Activated CD4-positive, alpha-beta T cell treated with anti-CD3 and anti-CD28 coated beads, Interleukin-2, amount 10 ng/mL, durations not matched to agents 24 days and 14 days (primary cell): ENCODE data around the gene CCR2. TPM values are rescaled to one million over a fixed set of nuclear protein-coding genes. Genes with fewer than 3 reads are reported as not detected.
A peak's percentile ranks its signal among the peaks of the same experiment; 100 is the strongest.
"Not testable (repeated sequence)": the region's sequence is repeated elsewhere in the genome, so short reads cannot be mapped to it uniquely, and the experiment has no call there.

Experiments used
- DNase-seq: peaks from one replicate; pipeline ENCODE4 v3.0.0; 2022
- H3K27ac Mint-ChIP-seq: one replicate; pipeline ENCODE4 v1.8.0; 2022; ENCODE audit warnings: mild to moderate bottlenecking, mixed read lengths
- H3K27me3 Mint-ChIP-seq: one replicate; pipeline ENCODE4 v1.8.0; 2022; ENCODE audit warnings: mixed read lengths
- H3K36me3 Mint-ChIP-seq: one replicate; pipeline ENCODE4 v1.8.0; 2022; ENCODE audit warnings: low read depth, mild to moderate bottlenecking, mixed read lengths
- H3K4me1 Mint-ChIP-seq: one replicate; pipeline ENCODE4 v1.8.0; 2021; ENCODE audit warnings: mixed read lengths
- H3K4me3 Mint-ChIP-seq: one replicate; pipeline ENCODE4 v1.8.0; 2022; ENCODE audit warnings: mild to moderate bottlenecking, moderate library complexity, mixed read lengths
- H3K9me3 Mint-ChIP-seq: one replicate; pipeline ENCODE4 v1.8.0; 2021; ENCODE audit warnings: mixed read lengths
- intact Hi-C: fragments of 100-400 bp; cut with micrococcal nuclease; formaldehyde crosslinking; loops from one replicate; pipeline ENCODE4 v1.15.1; 2023
- total RNA-seq: library from RNA; stranded (reverse); gene quantifications from 2 replicates; pipeline ENCODE4 v1.2.3, GENCODE V29; 2022

CCR2 gene
- 6.1 and 6.8 TPM in 2 replicates for total RNA-seq

DNA sequence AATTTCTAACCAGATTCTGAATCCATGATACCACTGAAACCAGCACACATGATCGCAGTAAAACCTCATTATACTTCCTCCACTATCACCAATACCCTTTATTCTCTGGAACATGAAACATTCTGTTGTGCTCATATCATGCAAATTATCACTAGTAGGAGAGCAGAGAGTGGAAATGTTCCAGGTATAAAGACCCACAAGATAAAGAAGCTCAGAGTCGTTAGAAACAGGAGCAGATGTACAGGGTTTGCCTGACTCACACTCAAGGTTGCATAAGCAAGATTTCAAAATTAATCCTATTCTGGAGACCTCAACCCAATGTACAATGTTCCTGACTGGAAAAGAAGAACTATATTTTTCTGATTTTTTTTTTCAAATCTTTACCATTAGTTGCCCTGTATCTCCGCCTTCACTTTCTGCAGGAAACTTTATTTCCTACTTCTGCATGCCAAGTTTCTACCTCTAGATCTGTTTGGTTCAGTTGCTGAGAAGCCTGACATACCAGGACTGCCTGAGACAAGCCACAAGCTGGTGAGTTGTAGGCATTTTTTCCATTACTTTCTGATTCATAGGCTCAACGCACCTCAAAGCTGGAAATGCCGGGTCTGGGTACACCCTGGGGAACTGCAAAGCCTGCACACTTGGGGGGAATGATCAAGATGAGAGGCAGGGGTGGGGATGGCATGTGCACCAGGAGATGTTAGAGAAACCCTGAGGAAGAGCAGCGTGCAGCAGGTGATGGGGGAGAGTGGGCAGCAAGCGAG is at the start of gene CCR2:
Gene CCR2 (plus strand): TSS at position 465 of the 764 bp plus-strand sequence. CDS start 3,417 bp downstream, outside the sequence.
- Mint-ChIP-seq H3K4me3 (peak within 1 kb of the TSS; percentile 77), H3K27me3 (peaks cover 40% of the 10 kb centered on the region), H3K4me1 (peaks cover 82% of the 10 kb centered on the region), H3K9me3 (peaks cover 14% of the 10 kb centered on the region), H3K27ac (peak within 1 kb of the TSS; percentile 76), H3K36me3 (peaks cover 19% of the 10 kb centered on the region)
- intact Hi-C loops: loop anchor here (1.0 to 5.0 kb wide), 4 partner anchors 16 to 257 kb away; partner anchors contain the start of gene CCR5
- DNase-seq: peak; percentile 72

DNA sequence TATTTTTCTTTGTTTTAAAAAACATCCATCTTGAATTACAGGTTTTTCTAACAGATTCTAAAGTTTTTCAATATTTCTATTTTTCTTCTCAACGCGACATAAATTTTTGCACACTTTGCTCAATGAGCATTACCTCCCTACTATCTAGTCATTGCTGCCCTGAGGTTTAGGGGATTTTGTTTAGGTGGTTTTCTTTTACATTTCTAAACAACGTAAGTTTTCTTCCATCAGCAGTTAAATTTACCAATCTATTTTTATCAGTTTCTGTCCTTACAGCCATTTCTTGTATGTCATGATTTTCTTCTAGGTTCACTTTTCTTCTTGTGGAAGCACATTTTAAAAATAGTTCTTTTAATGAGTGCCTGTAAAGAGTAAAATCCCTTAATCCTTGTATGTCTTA is 49.2 kb upstream of the CCR2 start:
- no peak for DNase-seq
- intact Hi-C loops: no loop called here
- H3K4me3 Mint-ChIP-seq: no peak overlapping the region
- H3K27ac Mint-ChIP-seq: no peak overlapping the region
- H3K36me3 Mint-ChIP-seq: peaks cover 4% of the 10 kb centered on the region
- peaks cover 26% of the 10 kb centered on the region for H3K4me1 Mint-ChIP-seq
- H3K9me3 Mint-ChIP-seq: peaks cover 8% of the 10 kb centered on the region
- H3K27me3 Mint-ChIP-seq: peaks cover 42% of the 10 kb centered on the region

DNA sequence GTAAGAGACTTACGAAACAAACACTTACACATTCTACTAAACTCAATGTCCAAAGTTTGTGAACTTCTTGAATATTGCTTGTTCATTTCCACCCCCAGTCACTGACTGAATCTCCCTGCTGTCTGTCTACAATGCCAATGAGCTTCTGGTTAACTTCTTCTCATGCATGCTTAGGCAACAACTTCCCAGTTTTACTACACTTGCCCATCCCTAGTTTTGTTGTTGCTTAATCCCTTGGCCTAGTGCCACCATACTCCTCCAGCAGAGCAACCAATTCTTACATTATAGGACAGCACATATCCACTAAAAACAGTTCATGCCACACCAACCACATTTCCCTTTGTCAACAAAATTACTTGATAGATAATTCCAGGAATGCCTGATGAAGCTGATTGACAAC is 40.9 kb upstream of the CCR2 start:
- Mint-ChIP-seq H3K27me3 (peaks cover 49% of the 10 kb centered on the region), H3K4me3 (no peak overlapping the region), H3K4me1 (peaks cover 3% of the 10 kb centered on the region), H3K9me3 (peaks cover 17% of the 10 kb centered on the region), H3K27ac (no peak overlapping the region), H3K36me3 (no peaks in the 10 kb centered on the region)
- intact Hi-C loops: no loop called here
- DNase-seq: peak; percentile 37

DNA sequence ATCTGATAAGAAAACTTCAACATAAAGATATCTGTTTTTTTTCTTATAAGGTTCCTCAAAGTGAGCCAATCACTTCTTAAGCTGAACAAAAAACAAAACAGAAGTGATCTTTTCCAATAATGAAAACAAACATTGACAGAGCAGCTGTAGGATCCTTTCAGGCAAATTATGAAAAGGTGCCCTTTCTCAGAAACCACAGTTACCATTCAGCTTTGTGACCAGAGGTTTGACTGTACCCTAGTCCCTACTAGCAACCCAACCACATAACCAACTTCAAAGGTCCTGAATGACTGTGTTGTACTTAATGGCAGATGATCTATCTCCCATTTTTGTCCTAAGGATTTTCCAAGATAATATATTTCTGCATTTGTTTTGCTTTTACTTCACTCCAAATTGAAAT is 39.4 kb upstream of the CCR2 start:
- peaks cover 3% of the 10 kb centered on the region for H3K4me1 Mint-ChIP-seq
- no peaks in the 10 kb centered on the region for H3K36me3 Mint-ChIP-seq
- peak; percentile 59 for DNase-seq
- H3K27me3 Mint-ChIP-seq: peaks cover 41% of the 10 kb centered on the region
- H3K9me3 Mint-ChIP-seq: peaks cover 9% of the 10 kb centered on the region
- intact Hi-C loops: loop anchor here (2.0 kb wide), 1 partner anchor 16 kb away; no protein-coding TSS in a partner anchor
- no peak overlapping the region for H3K27ac Mint-ChIP-seq
- no peak overlapping the region for H3K4me3 Mint-ChIP-seq

DNA sequence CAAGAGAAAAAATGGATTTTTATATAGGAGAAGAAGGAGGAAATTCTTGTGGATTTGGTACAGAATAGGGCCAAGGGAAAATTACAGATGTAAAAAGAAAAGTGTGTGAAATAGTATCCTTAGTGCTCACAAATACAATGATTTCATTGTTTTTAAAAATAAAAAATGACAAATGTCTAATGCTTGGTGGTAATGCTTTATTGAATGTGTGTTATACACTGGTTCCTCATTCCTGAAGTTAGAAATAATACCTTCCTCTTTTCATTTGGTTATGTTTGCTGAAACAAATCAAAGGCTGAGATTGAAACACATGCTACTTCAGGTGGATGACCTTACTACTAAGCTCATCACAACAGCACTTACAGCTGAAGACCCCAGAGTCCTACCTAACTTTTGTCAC is 37.7 kb upstream of the CCR2 start:
- intact Hi-C loops: no loop called here
- Mint-ChIP-seq H3K9me3 (peaks cover 15% of the 10 kb centered on the region), H3K27me3 (peaks cover 39% of the 10 kb centered on the region), H3K4me3 (no peak overlapping the region), H3K27ac (no peak overlapping the region), H3K4me1 (peaks cover 3% of the 10 kb centered on the region), H3K36me3 (no peaks in the 10 kb centered on the region)
- DNase-seq: no peak

DNA sequence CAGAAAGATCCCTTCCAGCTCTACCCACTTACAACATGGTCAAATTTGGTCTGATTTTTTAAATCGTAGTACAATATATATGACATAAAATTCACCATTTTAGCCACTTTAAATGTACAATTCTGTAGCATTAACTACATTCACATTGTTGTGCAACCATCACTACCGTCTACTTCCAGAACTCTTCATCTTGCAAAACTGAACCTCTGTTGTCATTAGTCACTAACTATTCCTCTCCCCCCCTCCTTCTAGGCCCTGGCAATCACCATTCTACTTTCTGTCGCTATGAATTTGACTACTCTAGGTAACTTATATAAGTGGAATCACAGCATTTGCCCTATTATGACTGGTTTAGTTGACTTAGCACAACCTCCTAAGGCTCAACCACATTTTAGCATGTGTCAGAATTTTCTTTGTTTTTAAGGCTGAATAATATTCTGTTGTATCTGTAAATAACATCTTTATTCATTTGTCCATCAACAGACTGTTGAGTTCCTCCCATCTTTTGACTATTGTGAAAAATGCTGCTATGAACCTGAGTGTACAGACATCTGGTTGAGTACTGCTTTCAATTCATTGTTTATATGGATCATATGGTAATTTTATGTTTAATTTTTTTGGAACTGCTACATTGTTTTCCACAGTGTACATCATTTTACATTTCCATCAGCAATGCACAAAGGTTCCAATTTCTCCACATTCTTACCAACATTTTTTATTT is 35.5 kb upstream of the CCR2 start:
- peaks cover under 1% of the 10 kb centered on the region for H3K36me3 Mint-ChIP-seq
- H3K27me3 Mint-ChIP-seq: peaks cover 45% of the 10 kb centered on the region
- peak; percentile 37 for DNase-seq
- no peak overlapping the region for H3K4me3 Mint-ChIP-seq
- H3K27ac Mint-ChIP-seq: no peak overlapping the region
- intact Hi-C loops: no loop called here
- H3K9me3 Mint-ChIP-seq: peaks cover 18% of the 10 kb centered on the region
- peaks cover 3% of the 10 kb centered on the region for H3K4me1 Mint-ChIP-seq

DNA sequence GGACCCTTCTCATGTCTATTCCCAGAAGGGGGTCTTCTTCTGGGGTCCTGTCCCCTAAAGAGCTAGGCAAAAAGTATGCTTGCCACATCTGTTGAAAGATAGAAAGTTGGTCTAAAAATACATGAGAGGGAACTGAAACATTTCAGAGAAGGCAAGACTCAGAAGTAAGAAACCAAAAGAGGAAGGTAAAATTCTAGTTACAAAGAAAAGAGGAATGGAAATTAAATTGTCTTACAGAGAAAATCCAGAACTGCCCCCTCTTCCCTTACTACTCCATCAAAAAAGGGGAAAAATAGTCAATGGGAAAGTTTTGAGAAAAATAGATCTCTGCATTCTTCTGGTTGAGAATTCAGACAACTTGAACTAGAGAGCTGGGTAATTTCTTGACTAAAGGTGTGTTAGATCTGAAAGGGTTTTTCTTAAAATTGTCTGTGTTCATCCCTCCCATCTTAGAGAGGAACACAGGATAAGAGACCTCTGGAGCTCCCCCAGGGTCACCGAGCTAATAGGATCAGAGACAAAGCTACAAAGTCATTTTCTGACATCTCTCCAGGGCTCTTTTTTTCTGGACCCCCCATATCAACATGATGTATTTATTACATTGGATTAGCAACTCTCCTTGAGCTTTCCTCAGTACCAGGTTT is 32.3 kb upstream of the CCR2 start:
- Mint-ChIP-seq H3K36me3 (peaks cover 4% of the 10 kb centered on the region), H3K9me3 (peaks cover 12% of the 10 kb centered on the region), H3K4me1 (no peaks in the 10 kb centered on the region), H3K27ac (no peak overlapping the region), H3K4me3 (no peak overlapping the region), H3K27me3 (peaks cover 37% of the 10 kb centered on the region)
- intact Hi-C loops: no loop called here
- DNase-seq: no peak

DNA sequence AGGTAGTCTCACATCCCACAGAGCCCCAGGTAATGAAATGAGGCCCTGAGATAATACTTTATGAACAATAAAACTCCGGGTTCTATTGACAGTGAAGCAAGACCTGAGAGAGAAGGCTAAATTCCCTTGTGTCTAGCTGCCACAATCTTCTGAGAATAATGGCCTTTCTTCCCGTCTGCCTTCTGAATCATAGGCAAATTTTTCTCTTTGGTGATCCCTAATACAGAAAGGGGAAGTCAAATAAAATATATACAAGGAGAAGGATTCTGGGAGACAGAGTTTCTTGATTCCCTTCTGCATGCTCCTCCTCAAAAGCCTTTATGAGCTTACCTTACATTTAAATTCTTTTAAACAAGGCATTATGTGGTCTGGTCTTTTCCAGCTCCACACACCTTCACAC is 29.9 kb upstream of the CCR2 start:
- peaks cover 28% of the 10 kb centered on the region for H3K27me3 Mint-ChIP-seq
- intact Hi-C loops: no loop called here

DNA sequence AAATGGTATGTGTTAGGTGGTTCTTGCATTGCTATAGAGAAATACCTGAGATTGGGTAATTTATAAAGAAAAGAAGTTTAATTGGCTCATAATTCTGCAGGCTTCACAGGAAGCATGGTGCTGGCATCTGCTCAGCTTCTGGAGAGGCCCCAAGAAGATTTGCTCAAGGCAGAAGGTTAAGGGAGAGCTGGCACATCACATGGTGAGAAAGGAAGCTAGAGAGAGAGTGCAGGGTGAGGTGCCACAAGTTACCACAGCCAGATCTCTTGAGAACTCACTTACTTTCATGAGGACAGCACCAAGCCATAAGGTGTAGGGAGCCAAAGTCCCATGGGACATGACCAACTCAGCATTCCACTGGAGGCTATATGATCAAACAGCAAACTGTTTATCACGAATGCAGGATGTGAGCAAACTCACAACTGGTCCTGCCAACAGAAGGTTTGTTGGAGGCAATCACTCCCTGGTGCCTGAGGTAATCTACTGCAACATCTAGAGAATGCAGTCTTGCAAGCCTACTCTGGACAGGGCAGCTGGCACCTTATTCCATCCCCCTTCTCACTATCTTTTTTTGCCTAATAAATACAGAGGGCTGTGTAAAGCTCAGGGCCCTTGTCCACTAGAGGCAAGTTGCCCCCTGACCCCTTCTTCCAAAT is 28.1 kb upstream of the CCR2 start:
- peaks cover 25% of the 10 kb centered on the region for H3K27me3 Mint-ChIP-seq
- no peak overlapping the region for H3K27ac Mint-ChIP-seq
- peaks cover 4% of the 10 kb centered on the region for H3K36me3 Mint-ChIP-seq
- H3K9me3 Mint-ChIP-seq: peaks cover 8% of the 10 kb centered on the region
- intact Hi-C loops: no loop called here
- DNase-seq: peak; percentile 48
- H3K4me1 Mint-ChIP-seq: no peaks in the 10 kb centered on the region
- no peak overlapping the region for H3K4me3 Mint-ChIP-seq

More for the DNA sequence above, 29.9 kb upstream of the CCR2 start:
- Mint-ChIP-seq H3K4me1 (no peaks in the 10 kb centered on the region), H3K36me3 (peaks cover 4% of the 10 kb centered on the region), H3K4me3 (no peak overlapping the region), H3K27ac (no peak overlapping the region), H3K9me3 (peaks cover 12% of the 10 kb centered on the region)
- peak; percentile 37 for DNase-seq

DNA sequence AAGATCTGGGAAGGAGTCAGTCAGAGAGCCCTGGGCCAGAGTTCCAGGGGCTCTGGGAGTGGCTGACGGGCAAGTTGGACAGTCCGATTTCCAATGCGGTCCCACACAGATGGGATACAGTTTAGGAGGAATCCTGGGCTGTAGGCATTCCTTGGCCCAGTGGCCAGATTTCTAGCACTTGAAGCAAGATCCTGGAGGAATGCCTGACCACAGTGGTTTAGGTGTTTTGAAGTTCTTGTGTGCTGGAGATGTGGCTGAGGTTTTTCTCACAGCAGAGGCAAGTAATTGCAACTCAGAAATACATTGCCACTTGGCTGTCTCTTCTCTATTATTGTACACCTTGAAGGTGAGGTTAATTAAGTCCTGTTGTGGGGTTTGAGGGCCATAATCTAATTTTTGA is 23.2 kb upstream of the CCR2 start:
- Mint-ChIP-seq H3K27me3 (peaks cover 28% of the 10 kb centered on the region), H3K9me3 (peaks cover 12% of the 10 kb centered on the region)
- intact Hi-C loops, H3K27ac Mint-ChIP-seq, H3K4me1 Mint-ChIP-seq, H3K4me3 Mint-ChIP-seq, H3K36me3 Mint-ChIP-seq: not testable (repeated sequence)
- peak; percentile 47 for DNase-seq

DNA sequence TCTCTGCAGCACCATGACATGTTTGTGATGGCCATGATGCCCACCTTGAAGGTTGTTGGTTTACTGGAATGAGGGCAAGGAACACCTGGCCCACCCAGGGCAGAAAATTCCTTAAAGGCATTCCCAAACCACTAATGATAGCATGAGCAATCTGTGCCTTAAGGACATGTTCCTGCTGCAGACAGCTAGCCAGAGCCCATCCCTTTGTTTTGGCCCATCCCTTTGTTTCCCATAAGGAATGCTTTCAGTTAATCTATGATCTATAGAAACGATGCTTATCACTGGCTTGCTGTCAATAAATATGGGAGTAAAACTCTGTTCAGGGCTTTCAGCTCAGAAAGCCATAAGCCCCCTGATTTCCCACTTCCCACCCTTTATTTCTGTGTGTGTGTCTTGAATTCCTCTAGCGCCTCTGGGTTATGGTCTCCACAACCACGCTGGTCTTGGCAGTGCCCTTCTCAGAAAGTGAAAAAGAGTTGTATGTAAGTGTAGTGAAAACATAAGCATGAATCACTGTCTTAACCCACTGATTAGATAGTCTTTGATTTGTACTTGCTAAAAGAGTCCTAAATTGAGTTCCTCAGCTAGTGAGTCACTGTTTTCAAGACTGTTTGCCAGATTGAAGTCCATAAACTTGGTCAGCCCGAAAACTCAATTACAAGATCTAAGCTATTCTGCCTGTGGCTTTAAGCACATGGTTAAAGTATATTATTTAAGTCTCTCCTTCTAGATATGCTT is 19.0 kb upstream of the CCR2 start:
- no peak overlapping the region for H3K4me3 Mint-ChIP-seq

DNA sequence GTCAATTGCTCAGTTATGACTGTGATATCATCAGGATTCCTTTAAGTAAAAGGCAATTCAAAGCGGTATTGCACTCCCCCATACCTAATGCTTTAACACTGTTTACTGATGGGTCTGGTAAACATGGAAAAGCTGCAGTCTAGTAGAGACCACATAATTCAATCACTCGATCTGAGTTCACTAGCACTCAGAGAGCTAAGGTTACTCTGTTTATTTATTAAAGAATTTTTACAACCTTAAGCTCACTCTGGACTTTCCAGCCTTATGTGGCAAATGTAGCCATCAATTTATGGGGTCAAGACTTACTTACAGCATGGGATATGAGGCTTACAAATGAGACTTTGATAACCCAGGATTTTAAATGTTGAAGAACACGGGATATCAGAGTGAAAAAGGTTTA is 18.4 kb upstream of the CCR2 start:
- Mint-ChIP-seq H3K9me3 (peaks cover 30% of the 10 kb centered on the region), H3K4me1 (peaks cover 11% of the 10 kb centered on the region), H3K27me3 (peaks cover 28% of the 10 kb centered on the region), H3K4me3 (no peak overlapping the region), H3K27ac (no peak overlapping the region), H3K36me3 (peaks cover 18% of the 10 kb centered on the region)
- intact Hi-C loops: no loop called here
- no peak for DNase-seq

More for the DNA sequence above, 19.0 kb upstream of the CCR2 start:
- DNase-seq: peak; percentile 48
- intact Hi-C loops: no loop called here
- Mint-ChIP-seq H3K9me3 (peaks cover 26% of the 10 kb centered on the region), H3K27ac (no peak overlapping the region), H3K27me3 (peaks cover 28% of the 10 kb centered on the region), H3K36me3 (peaks cover 17% of the 10 kb centered on the region), H3K4me1 (peaks cover 11% of the 10 kb centered on the region)

DNA sequence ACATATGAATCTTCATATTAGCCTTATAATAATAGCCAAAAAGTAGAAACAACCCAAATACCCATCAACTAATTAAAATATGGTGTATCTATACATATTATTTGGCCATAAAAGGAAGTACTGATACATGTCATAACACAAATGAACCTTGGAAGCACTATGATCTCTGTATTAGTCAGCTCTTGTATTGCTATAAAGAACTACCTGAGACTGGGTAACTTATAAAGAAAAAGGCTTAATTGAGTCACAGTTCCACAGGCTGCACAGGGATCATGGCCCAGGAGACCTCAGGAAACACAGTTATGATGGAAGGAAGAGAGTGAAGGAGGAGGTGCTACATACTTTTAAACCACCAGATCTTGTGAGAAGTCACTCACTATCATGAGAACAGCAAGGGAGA is 16.0 kb upstream of the CCR2 start:
- no peak overlapping the region for H3K27ac Mint-ChIP-seq
- H3K36me3 Mint-ChIP-seq: peaks cover 18% of the 10 kb centered on the region
- intact Hi-C loops: no loop called here
- peaks cover 11% of the 10 kb centered on the region for H3K27me3 Mint-ChIP-seq
- H3K4me3 Mint-ChIP-seq: no peak overlapping the region
- DNase-seq: peak; percentile 34
- peaks cover 11% of the 10 kb centered on the region for H3K4me1 Mint-ChIP-seq
- H3K9me3 Mint-ChIP-seq: peaks cover 18% of the 10 kb centered on the region
